Measurements from ENCODE around the gene RACGAP1. TPM values are rescaled to one million over a fixed set of nuclear protein-coding genes. Genes with fewer than 3 reads are reported as not detected.
A peak's percentile ranks its signal among the peaks of the same experiment; 100 is the strongest.
"Not testable (repeated sequence)": the region's sequence is repeated elsewhere in the genome, so short reads cannot be mapped to it uniquely, and the experiment has no call there.

Gene RACGAP1
- polyA plus RNA-seq, 3 donors: 51.5 to 58.4 (median 57.5) TPM

GRCh38 chr12:49989400-49989799 lies 35.9 kb downstream of the RACGAP1 start:
- not testable (repeated sequence) for DNase-seq (ENCODE audit: low read depth in 3 of 3, low spot score in 2 of 3)

GRCh38 chr12:49987625-49988303 lies 37.5 kb downstream of the RACGAP1 start:
- no peak for DNase-seq (ENCODE audit: low read depth in 3 of 3, low spot score in 2 of 3)

- DNase-seq (ENCODE audit: low read depth in 3 of 3, low spot score in 2 of 3): not testable (repeated sequence)
Measured at GRCh38 chr12:49986476-49986875, 38.8 kb downstream of the RACGAP1 start.

- no peak for DNase-seq (ENCODE audit: low read depth in 3 of 3, low spot score in 2 of 3)
Measured at GRCh38 chr12:49985981-49986380, 39.3 kb downstream of the RACGAP1 start.

- no peak for DNase-seq (ENCODE audit: low read depth in 3 of 3, low spot score in 2 of 3)
Measured at GRCh38 chr12:49984476-49985359, 40.6 kb downstream of the RACGAP1 start.

- DNase-seq (ENCODE audit: low read depth in 3 of 3, low spot score in 2 of 3): peak in 2 of 3 donors; percentile 45 to 61
Measured at GRCh38 chr12:49983892-49984291, 41.4 kb downstream of the RACGAP1 start.

GRCh38 chr12:49982246-49983087 lies 42.8 kb downstream of the RACGAP1 start:
- no peak for DNase-seq (ENCODE audit: low read depth in 3 of 3, low spot score in 2 of 3)

- no peak for DNase-seq (ENCODE audit: low read depth in 3 of 3, low spot score in 2 of 3)
Measured at GRCh38 chr12:49980501-49981349, 44.6 kb downstream of the RACGAP1 start.

GRCh38 chr12:49979791-49980190 lies 45.5 kb downstream of the RACGAP1 start:
- no peak for DNase-seq (ENCODE audit: low read depth in 3 of 3, low spot score in 2 of 3)

GRCh38 chr12:49979016-49979586 lies 46.2 kb downstream of the RACGAP1 start:
- DNase-seq (ENCODE audit: low read depth in 3 of 3, low spot score in 2 of 3): no peak

- no peak for DNase-seq (ENCODE audit: low read depth in 3 of 3, low spot score in 2 of 3)
Measured at GRCh38 chr12:49978125-49978524, 47.2 kb downstream of the RACGAP1 start.

GRCh38 chr12:49976557-49976956 lies 48.7 kb downstream of the RACGAP1 start:
- DNase-seq (ENCODE audit: low read depth in 3 of 3, low spot score in 2 of 3): no peak

GRCh38 chr12:49975318-49975761 lies 50.0 kb downstream of the RACGAP1 start:
- DNase-seq (ENCODE audit: low read depth in 3 of 3, low spot score in 2 of 3): no peak

GRCh38 chr12:49974677-49975317 lies 50.5 kb downstream of the RACGAP1 start:
- no peak for DNase-seq (ENCODE audit: low read depth in 3 of 3, low spot score in 2 of 3)

GRCh38 chr12:49974231-49974675 lies 51.0 kb downstream of the RACGAP1 start:
- no peak for DNase-seq (ENCODE audit: low read depth in 3 of 3, low spot score in 2 of 3)

GRCh38 chr12:49973361-49973830 lies 51.9 kb downstream of the RACGAP1 start:
- DNase-seq (ENCODE audit: low read depth in 3 of 3, low spot score in 2 of 3): no peak

GRCh38 chr12:49972641-49973360 lies 52.5 kb downstream of the RACGAP1 start, which contains the start of gene AQP6:
Gene AQP6 (plus strand): TSS chr12:49972947. CDS start chr12:49973174, 227 bp downstream.
- DNase-seq (ENCODE audit: low read depth in 3 of 3, low spot score in 2 of 3): no peak

GRCh38 chr12:49972129-49972528 lies 53.2 kb downstream of the RACGAP1 start:
- DNase-seq (ENCODE audit: low read depth in 3 of 3, low spot score in 2 of 3): no peak
